Activated CD8-positive, alpha-beta memory T cell treated with anti-CD3 and anti-CD28 coated beads for 1 hour (primary cell): ENCODE measurements around the gene AGAP1.
"Not testable (repeated sequence)": the region's sequence is repeated elsewhere in the genome, so short reads cannot be mapped to it uniquely, and the experiment has no call there.

Experiments used
- DNase-seq, 2 donors: peaks; one replicate each; pipeline ENCODE4 v3.0.0-alpha.2; 2020; ENCODE audit warnings: low read depth in 1 of 2; ENCODE audit errors: extremely low read depth in 1 of 2

Gene AGAP1

DNA sequence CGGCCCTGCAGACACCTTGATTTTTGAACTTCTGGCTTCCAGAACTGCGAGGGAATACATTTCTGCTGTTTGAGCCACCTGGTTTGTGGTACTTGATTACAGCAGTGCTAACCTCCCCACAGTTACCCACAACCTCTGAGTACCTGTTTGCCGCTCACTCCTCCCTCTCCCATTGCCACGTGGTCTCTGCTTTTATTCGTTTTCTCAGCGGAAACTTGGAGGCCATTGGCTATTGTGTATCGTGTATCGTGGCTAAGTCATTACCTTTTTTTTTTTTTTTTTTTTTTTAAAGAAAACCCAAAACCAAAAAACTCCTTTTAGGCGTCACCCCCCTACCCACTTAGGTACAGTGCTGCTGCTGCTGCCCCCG lies 90.8 kb downstream of the AGAP1 start:
- DNase-seq, result no peak

DNA sequence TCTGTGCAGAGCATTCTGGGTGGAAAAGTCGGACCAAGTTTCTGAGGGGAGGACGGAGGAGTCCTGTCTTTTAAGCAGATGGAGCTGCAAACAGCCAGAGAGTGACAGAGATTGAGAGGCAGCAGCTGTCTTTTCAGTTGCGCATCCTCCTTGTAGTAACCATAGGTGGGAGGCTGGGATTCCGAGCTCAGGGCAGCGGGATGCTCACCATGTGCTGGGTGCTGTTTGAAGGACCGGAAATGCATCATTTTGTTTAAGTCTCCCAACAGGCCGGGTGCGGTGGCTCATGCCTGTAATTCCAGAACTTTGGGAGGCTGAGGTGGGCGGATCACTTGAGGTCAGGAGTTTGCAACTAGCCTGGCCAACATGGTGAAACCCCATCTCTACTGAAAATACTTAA lies 93.4 kb downstream of the AGAP1 start:
- DNase-seq, result no peak

DNA sequence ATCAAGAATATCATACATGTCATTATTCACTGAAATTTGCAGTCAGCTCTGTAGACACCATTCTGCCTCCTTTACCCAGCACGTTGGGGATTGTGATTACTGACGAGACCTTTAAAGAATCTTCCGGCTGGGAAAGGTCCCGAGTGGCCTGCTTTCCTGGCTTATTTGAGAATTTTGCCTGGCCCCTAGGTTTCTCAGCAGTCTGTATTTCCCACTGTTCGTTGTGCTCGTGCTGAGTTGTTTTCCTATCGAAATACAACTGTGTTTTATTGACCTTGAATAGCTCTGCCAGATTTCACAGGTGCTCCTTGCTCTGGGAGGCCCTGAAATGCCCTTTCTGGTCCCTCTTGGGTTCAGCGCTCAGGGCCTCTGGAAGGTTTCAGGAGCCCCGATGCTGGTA lies 94.9 kb downstream of the AGAP1 start:
- no peak for DNase-seq

DNA sequence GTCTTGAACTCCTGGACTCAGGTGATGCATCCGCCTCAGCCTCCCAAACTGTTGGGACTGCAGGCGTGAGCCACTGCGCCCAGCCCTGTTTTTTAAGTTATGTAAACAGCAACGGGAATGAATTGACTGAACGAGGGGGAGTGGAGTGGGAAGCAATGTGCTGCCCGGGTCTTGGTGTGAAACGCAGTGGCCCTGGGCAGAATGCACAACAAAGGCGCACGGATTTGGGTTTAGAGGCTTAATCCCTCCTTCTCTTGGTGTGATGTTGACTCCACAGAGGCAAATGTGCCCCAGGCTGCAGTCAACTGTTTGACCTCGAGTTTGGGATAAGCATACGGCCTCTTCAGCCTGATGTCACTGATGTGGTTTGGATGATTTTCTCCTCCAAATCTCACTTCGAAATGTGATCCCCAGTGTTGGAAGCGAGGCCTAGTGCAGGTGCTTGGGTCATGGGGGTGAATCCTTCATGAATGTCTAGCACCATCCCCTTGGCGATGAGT lies 97.4 kb downstream of the AGAP1 start:
- no peak for DNase-seq

DNA sequence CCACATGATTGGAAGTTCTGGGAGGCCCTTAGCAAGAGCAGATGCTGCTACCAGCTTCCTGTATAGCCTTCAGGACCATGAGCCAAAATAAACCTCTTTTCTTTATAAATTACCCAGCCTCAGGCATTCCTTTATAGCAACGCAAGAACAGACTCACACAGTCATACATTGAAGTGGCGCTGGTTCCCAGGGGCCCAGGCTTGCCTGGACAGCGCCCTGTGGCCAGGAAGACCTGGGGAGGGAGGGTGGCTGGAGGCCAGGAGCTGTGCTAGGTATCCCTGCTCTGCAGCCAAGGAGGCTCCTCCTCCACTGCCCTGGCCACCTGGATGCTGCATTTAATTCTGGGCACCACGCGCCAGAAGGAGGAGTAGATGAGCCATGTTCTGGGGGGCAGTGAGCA lies 98.1 kb downstream of the AGAP1 start:
- DNase-seq, result no peak

DNA sequence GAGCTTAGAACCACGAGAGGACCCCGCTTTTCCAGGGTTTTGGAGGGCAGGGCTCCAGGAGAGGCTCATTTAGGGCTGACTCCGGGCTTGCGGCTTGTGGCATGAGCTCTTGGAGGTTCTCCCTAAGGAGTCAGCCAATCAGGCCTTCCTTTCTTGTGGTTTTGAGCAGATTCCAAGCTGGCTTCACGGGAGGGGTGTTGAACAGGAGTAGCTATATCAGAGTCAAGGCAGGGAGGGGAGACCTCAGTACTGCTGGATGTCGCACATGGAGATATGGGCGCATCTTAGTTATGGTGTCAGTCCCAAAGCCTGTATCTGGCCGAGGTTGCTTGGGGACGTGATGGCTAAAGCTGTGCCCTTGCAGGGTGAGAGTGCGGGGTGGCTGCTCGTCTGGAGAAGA lies 98.6 kb downstream of the AGAP1 start:
- no peak for DNase-seq

DNA sequence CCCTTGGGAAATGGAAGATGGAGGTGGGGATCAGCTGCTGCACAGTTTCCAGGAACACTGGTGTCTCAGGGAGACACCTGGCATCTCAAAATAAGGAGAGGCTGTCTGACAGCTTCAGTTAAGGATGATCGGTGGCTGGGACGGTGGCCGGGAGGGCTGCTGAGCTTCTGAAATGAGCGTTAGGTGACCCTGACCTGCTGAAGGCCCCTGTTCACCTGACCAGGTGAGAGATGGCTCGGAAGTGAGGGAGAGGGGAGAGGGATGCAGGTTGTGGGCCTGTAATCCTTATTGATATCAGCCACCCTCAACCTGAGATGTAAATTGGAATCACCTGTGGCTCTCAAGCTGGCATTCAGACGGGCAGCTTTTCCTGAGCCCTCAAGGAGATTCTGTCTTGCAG lies 99.0 kb downstream of the AGAP1 start:
- DNase-seq, result no peak

DNA sequence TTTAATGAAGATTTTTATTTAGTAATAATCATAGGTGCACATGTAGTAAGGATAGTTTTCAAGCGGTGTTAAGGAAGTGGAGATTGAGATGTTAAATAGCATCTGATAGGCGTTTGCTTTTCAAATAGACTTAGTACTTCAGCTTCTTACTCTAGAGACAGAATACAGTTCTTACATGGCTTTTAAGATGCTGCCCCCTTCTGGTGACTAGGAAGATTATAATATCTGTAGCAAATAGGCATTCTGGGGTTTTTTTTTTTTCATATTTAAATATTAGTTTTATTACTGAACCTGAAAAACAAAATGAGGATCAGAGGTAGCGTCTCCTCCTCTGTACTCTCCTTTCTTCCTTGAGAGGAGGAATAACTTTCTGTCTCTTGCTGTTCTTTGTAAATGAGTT lies 100.2 kb downstream of the AGAP1 start:
- no peak for DNase-seq

DNA sequence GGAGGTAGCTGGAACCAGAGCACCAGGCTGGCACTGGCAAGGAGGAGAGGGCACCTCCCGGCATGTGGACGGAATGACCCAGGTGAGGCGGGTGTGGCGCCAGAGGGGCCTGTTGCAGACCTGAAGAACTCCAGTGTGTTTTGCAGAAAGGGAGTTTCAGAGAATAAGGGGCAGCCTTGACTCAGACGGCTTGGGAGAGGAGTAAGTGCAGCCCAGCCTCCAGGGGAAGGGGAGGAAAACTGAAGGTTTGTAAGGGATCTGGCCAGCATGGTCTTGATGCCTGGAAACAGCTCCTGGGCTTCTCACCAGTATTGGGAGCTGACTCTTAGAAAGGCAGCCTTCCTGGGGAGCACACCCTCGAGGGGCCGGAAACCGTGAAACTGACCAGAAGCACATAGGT lies 101.1 kb downstream of the AGAP1 start:
- DNase-seq, result no peak

DNA sequence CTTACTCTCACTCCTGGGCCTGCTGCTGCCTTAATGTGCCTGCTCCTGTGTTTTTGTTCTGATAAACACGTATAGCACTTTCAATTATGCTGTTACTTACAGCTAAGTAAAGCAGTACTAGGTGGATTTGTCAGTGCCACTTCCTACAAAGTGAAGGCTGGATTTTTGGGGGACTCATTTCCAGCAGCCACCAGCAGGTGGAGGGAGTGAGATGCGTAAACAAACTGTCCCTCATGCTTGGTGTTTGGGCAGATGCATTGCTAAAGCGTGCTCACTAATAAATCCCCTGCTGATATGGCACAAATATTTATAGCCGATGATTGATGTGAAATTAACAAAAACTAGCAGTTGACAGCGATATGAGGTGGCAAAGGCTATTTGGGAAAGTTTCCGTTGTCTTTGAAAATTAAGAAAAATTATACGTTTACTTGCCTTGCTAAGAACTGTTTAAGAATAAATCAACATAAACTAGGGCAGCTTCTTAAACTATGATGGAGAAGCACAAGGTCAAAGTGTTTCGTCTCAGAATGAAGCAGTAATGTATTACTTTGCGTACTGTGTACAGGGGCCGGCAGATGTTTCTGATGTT lies 101.7 kb downstream of the AGAP1 start:
- DNase-seq, result no peak

DNA sequence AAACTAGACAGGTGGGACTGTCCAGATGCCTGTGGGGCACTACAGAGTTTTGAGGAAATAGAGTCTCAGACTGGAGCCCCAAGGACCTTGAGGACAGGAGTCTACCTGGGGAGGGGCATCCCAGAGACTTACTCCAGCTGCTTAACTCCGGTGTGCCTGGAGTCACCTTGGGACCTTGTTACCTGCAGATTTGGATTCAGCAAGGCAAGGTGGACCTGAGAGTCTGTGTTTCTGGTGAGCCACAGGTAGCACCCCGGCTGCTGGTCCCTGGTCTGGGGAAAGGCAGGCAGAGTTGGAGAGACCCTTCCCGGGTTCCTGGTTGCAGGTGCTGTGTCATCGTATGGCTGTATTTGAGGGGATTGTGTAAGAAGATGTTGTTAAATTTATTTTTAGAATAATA lies 102.4 kb downstream of the AGAP1 start:
- no peak for DNase-seq

DNA sequence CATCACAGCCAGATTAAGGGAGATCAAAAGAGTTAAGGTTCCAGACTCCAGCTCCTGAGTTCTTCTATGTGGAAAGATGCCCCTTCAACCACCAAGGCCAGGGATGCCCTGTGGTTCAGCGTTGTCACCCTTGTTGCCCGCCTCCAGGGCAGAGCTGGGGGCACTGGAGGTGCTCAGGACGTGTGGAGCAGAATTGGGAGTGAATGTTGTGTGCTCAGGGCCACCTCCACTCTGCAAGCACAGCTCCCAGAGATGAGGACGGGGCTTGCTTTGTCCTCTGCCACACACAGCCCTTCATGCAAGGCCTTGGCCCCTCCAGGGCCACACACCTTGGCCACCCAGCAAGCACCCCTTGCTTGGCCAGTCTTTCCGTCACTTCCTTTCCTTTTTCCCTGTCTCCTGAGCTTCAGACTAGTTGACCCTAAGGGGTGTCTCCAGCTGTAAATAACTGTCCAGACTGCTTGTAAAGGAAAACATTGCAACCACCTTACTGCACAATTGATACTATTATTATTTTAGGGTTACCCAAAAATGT lies 103.3 kb downstream of the AGAP1 start:
- no peak for DNase-seq

DNA sequence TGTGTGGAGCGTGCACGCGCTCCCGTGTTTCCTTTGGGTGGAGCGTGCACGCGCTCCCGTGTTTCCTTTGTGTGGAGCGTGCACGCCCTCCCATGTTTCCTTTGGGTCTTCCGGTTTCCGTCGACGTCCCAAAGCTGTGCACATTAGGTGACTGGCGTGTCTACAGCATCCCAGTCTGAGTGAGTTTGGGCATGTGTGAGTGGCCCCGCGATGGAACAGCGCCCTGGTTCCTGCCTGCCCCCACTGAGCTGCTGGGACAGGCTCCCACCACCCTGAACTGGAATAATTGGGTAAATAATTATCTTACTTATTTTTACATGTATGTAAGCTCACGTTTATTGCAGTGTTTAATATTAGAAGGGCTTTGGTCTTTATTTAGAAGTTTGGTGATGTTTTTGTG lies 104.2 kb downstream of the AGAP1 start:
- no peak for DNase-seq

DNA sequence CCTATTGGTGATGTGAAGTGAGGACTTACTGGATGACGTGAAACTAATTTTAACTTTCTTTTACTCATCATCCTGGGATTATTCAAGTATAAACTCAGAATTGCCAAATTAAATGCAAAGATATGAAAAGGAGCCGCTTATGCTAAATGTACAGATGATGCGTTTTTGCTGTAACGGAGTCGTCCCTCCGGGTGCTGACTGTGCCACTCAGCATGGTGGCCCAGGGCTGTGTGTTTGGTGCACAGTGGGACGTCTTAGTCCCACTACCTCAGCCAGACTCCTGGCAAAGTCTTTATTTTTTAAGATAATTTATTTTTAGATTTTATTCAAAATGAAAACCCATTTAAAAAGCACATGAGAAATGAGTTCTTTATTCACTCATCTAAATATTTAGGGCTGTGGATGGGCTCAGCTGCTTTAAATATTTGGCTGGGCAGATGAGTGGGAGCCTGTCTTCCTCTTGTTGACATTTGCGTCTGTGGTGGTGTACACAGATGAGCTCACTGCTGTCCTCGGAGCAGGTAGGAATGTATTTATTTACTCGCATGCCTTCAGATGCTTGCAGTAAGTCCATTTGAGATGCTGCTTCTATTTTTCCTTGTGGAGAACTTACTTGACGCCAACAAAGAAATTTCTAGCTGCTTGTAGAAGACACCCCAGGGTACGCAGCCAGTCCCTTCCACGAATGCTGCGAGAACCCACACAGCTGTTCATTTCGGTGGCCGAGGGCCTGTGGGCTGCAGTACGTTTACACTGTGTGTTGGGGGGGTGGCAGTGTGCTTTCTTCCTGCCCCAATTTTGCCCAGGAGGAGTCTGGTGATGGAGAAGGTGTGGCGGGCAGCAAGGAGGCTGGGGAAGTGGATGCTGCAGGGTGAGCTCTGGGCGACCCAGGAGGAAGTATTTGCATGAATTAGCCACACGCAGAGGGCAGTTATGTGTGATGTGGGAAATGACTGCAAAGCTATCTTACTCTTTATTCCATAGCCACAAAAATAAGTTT lies 105.0 kb downstream of the AGAP1 start:
- DNase-seq, result no peak

DNA sequence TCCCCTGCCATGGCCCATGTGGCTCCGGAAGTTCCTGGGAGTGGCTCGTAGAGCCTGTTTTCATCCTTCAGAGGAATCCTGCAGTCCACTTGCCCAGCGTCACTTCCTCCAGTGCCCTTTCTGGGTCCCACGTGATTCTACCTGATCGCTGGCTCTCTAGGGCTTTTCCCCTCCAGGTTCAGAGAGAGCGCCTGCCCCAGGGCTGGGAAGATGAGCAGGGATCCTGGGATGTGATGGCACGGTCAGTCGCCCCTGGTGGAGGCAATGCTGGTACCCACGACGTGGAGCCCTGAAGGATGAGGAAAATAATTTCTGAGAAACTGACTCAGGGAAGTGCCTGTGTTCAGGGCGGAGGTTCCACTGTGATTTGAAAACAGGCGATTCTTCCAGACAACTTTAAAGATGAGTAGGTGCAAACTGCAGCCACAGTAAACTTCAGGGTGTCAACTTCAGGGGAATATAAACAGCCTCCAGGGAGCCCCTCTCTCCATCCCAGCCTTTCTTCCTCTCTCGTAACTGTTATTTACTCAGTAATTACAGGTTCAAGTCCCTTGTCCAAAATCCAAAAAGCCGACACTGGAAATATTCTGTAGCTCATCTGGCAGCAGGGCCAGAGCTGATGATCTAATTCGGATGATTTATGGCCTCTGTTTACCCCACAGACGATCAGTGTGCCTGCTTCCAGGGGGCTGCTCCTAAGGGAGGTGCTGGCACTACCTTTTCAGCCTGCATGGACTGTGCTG lies 105.9 kb downstream of the AGAP1 start:
- DNase-seq, result no peak

DNA sequence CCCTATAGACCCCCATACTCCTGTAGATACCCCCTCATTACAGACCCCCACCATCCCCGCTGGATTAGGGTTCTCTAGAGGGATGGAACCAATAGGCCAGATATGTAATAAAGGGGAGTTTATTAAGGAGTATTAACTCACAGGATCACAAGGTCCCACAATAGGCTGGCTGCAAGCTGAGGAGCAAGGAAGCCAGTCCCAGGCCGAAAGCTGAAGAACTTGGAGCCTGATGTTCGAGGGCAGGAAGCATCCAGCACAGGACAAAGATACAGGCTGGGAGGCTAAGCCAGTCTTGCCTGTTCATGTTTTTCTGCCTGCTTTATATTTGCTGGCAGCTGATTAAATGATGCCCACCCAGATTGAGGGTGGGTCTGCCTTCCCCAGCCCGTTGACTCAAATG lies 106.6 kb downstream of the AGAP1 start:
- DNase-seq, result no peak

DNA sequence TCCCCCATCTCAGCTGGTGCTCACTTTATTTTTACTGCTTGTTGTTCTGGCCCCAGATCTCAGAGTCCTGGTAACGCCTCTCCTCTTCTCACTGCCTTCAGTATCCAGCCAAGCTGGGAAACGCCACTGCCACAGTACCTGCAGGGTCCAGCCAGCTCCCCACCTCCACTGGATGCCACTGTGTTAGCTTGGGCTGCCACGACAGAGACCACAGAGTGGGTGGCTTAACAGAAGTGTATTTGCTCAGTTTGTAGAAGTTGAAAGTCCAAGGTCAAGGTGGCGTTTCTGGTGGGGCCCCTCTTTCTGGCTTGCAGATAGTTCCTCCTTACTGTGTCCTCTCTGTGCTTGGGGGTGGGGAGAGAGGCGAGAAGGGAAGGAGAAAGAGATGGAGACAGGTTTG lies 107.1 kb downstream of the AGAP1 start:
- no peak for DNase-seq

DNA sequence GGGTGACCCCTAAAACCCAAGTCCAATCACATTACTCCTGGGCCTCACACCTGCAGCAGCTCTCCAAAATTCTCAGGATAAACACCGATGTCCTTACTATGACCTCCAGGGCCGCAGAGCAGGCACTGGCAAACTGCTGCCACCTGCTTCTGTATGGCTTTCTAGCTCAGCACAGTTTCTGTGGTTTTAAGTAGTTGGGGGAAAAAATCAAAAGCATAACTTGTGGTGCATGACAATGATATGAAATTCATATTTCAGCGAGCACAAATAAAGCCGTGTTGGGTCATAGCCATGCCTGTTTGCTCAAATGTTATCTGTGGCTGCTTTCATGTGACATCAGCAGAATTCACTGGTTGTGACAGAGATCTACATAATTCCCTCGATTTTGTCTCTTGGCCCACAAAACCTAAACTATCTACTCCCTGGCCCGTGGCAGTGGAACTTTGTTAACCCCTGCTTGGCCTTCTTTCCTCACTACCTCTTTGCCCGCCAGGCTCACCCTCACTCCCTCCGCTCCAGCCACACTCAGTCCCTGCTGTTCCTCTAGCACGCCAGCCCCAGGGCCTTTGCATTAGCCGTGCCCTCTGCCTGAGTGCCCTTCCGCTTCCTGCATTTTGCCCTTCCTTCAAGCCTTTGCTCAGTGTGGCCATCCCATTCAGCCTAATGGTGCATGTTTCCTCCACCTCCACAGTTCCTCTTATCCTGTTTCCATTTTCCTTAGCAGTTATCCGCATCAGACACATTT lies 108.3 kb downstream of the AGAP1 start:
- no peak for DNase-seq

DNA sequence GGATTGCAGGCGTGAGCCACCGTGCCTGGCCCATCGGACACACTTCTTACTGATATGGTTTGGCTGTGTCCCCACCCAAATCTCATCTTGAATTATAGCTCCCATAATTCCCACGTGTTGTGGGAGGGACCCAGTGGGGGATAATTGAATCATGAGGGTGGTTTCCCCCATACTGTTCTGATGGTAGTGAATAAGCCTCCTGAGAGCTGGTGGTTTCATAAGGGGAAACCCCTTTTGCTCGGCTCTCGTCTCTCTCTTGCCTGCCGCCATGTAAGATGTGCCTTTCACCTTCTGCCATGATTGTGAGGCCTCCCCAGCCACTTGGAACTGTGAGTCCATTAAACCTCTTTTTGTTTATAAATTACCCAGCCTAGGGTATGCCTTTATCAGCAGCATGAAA lies 109.1 kb downstream of the AGAP1 start:
- not testable (repeated sequence) for DNase-seq

DNA sequence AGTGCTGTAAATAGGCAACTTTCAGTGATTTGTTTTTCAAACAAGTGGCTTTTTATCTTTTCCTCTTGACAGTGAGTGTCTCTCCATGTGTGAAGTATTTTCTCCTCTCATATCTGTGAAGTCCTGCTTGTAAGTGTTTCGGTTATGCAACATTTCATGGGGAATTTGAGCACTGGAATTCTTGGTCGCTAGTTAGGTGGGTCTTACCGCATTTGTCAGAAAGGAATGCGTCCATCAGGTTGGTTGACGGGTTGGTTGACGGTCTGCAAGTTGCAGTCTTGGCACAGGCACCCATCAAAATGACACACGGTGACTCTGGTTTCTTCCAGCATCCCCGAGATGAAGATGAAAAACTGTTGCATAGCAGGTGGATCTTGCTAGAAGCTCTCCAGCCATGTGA lies 109.8 kb downstream of the AGAP1 start:
- DNase-seq, result no peak
